Sigmoid colon (tissue), 7 donors: ENCODE measurements around the gene OTC. TPM values are rescaled to one million over a fixed set of nuclear protein-coding genes. Genes with fewer than 3 reads are reported as not detected.

Source experiments
- DNase-seq: peaks from one replicate; pipeline ENCODE4 v3.0.0-alpha.2; 2019
- H3K27ac ChIP-seq, 4 donors: fragments of 200-600 bp; sonication (generic); one replicate each; pipeline ENCODE4 v1.5.1; 2016 to 2019; ENCODE audit warnings: mild to moderate bottlenecking in 1 of 4
- H3K27me3 ChIP-seq, 3 donors: fragments of 200-600 bp; sonication (generic); one replicate each; pipeline ENCODE4 v1.5.1; 2019; ENCODE audit warnings: mild to moderate bottlenecking in 1 of 3
- H3K36me3 ChIP-seq, 4 donors: fragments of 200-600 bp; sonication (generic); one replicate each; pipeline ENCODE4 v1.5.1; 2016 to 2019
- H3K4me1 ChIP-seq, 4 donors: fragments of 200-600 bp; sonication (generic); one replicate each; pipeline ENCODE4 v1.5.1; 2017 to 2019
- H3K4me3 ChIP-seq, 4 donors: fragments of 200-600 bp; sonication (generic); one replicate each; pipeline ENCODE4 v1.5.1; 2017 to 2019; ENCODE audit warnings: mild to moderate bottlenecking in 2 of 4, moderate library complexity in 1 of 4
- H3K9me3 ChIP-seq, 4 donors: fragments of 200-600 bp in 3 of 4; sonication (generic) in 3 of 4; one replicate each; pipeline versions ENCODE4 v1.5.1 to v1.6.1; 2013 to 2019
- EP300 ChIP-seq, 4 donors: sonication (generic); formaldehyde crosslinking; IDR thresholded peaks; one replicate each; pipeline ENCODE4 v1.6.1; 2017; ENCODE audit warnings: antibody characterized with exemption in 4 of 4
- POLR2A ChIP-seq, 2 donors: fragments of 450-650 bp; IDR thresholded peaks; one replicate each; pipeline ENCODE4 v1.6.1; 2016; ENCODE audit warnings: antibody characterized with exemption in 2 of 2, mild to moderate bottlenecking in 2 of 2, moderate library complexity in 2 of 2
- POLR2AphosphoS5 ChIP-seq, 4 donors: sonication (generic); formaldehyde crosslinking; IDR thresholded peaks; one replicate each; pipeline ENCODE4 v1.6.1; 2017; ENCODE audit warnings: antibody characterized with exemption in 4 of 4
- WGBS, 2 donors: extraction: QIAGEN DNeasy Blood & Tissue Kit; methylation state at CpG; one replicate each; pipeline ENCODE4 v1.1.7; 2013; 5-methylcytosine and 5-hydroxymethylcytosine counted together
- intact Hi-C: fragments of 100-400 bp; cut with DNase I; formaldehyde crosslinking; loops from one replicate; pipeline ENCODE4 v1.15.1; 2023
- polyA plus RNA-seq, 3 donors: library from polyadenylated mRNA; stranded (reverse); fragments of 200-250 nt; gene quantifications; one replicate each; pipeline ENCODE4 v1.2.3, GENCODE V29; 2013
- total RNA-seq, 4 donors: library from RNA; depleted of rRNA; stranded (reverse); fragments of >200 nt; gene quantifications; one replicate each; pipeline ENCODE4 v1.1.0, GENCODE V29; 2016
- TF ChIP-seq, protein P1 (sequence below), 4 experiments: fragments of 450-650 bp in 3 of 4; fragments of 200-600 bp in 1 of 4; IDR thresholded peaks; one replicate each; pipeline ENCODE4 v1.5.1; 2016 to 2019; ENCODE audit warnings: antibody characterized with exemption in 4 of 4, mild to moderate bottlenecking in 3 of 4, moderate library complexity in 2 of 4
- donor health status: healthy with polysubstance abuse.
- donor health status: Bipolar disorder and iron deficiency.
- donor health status: healthy.

The OTC gene
- total and polyA plus RNA-seq, 7 donors, result 0.49 to 5.3 (median 3.1) TPM; not detected in 1

DNA sequence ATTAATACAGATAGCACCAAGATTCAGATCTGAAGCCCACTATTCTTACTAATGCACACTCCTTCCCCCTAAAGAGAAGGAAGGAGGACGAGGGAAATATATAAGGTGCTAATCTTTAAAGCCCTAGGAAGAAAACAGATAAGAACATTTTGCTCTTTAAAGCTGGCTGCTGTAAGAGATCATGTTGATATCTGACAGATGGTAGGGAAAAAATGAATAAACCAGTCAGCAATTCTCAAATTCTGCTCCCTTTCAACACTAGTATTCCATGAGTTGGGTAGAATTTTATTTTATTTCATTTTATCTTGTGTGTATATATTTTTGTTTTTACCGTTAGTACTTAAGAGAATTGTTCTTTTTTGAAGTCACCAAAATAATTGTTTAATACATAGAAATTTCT is 19.2 kb downstream of the OTC start:
- no peak overlapping the region for H3K27ac ChIP-seq
- no peaks in the 10 kb centered on the region for H3K36me3 ChIP-seq
- H3K9me3 ChIP-seq, result no peaks in the 10 kb centered on the region
- no peaks in the 10 kb centered on the region for H3K4me1 ChIP-seq
- H3K27me3 ChIP-seq, result no peaks in the 10 kb centered on the region
- TF ChIP-seq POLR2A (IDR thresholded peaks at IDR 0.05) (no peak), EP300 (IDR thresholded peaks at IDR 0.05) (no peak), POLR2AphosphoS5 (IDR thresholded peaks at IDR 0.05) (no peak)
- TF ChIP-seq, protein P1, sequence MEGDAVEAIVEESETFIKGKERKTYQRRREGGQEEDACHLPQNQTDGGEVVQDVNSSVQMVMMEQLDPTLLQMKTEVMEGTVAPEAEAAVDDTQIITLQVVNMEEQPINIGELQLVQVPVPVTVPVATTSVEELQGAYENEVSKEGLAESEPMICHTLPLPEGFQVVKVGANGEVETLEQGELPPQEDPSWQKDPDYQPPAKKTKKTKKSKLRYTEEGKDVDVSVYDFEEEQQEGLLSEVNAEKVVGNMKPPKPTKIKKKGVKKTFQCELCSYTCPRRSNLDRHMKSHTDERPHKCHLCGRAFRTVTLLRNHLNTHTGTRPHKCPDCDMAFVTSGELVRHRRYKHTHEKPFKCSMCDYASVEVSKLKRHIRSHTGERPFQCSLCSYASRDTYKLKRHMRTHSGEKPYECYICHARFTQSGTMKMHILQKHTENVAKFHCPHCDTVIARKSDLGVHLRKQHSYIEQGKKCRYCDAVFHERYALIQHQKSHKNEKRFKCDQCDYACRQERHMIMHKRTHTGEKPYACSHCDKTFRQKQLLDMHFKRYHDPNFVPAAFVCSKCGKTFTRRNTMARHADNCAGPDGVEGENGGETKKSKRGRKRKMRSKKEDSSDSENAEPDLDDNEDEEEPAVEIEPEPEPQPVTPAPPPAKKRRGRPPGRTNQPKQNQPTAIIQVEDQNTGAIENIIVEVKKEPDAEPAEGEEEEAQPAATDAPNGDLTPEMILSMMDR (IDR thresholded peaks at IDR 0.05), result no peak
- no peak overlapping the region for H3K4me3 ChIP-seq
- DNase-seq, result no peak
- intact Hi-C loops, result no loop called here
- WGBS, 2 donors, result 87 to 92% methylated on average over 2 of the region's 2 CpGs

DNA sequence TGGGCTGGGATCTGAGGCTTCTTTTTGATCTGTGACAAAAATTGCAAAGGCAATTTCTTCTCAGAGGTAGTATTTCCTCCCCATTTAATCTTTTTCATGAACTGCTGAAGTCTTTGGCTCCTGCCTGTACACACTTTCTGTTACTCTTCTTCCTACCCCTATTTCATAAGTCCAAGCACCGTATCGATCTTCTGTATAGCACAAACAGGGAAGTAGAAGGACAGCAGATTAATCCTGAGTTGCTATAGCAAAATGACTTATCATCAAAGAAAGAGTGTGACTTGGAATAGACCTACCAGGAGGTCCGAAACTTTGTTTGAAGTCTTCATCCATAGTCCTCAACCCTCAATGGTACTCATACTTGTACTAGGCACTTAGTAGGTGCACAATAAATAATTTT is 22.0 kb downstream of the OTC start:
- Histone ChIP-seq H3K4me1 (no peaks in the 10 kb centered on the region), H3K4me3 (no peak overlapping the region), H3K36me3 (no peaks in the 10 kb centered on the region), H3K27me3 (no peaks in the 10 kb centered on the region), H3K9me3 (no peaks in the 10 kb centered on the region), H3K27ac (no peak overlapping the region)
- TF ChIP-seq POLR2AphosphoS5 (IDR thresholded peaks at IDR 0.05), result no peak
- no peak for TF ChIP-seq POLR2A (IDR thresholded peaks at IDR 0.05)
- TF ChIP-seq, protein P1 (IDR thresholded peaks at IDR 0.05), result no peak
- no peak for TF ChIP-seq EP300 (IDR thresholded peaks at IDR 0.05)
- intact Hi-C loops, result no loop called here
- WGBS, 2 donors, result 95 to 97% methylated on average over 3 of the region's 3 CpGs
- DNase-seq, result no peak

DNA sequence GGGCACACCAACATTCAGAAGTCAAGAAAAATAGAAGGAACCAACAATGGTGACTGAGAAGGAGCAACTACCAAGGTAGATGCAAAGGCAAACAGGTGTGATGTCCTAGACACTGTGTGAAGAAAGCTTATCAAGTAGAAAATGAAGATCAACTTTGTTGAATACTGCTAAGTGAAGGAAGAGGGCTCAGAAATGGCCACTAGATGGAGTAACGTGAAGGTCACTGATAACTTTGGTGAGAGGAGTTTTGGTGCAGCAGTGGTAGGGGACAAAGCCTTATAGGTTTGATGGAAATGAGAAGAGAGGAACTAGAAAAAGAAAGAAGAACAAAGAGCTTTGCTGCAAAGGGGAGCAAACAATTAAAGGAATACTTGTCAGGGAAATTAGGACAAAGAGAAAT is 23.5 kb downstream of the OTC start:
- no peaks in the 10 kb centered on the region for H3K36me3 ChIP-seq
- no peak overlapping the region for H3K27ac ChIP-seq
- H3K27me3 ChIP-seq, result no peaks in the 10 kb centered on the region
- 7 to 16% methylated on average over 1 of the region's 1 CpG for WGBS, 2 donors
- no peaks in the 10 kb centered on the region for H3K4me1 ChIP-seq
- intact Hi-C loops, result no loop called here
- H3K4me3 ChIP-seq, result no peak overlapping the region
- DNase-seq, result no peak
- TF ChIP-seq, protein P1 (IDR thresholded peaks at IDR 0.05), result no peak
- TF ChIP-seq EP300 (IDR thresholded peaks at IDR 0.05), result no peak
- no peak for TF ChIP-seq POLR2AphosphoS5 (IDR thresholded peaks at IDR 0.05)
- TF ChIP-seq POLR2A (IDR thresholded peaks at IDR 0.05), result no peak
- no peaks in the 10 kb centered on the region for H3K9me3 ChIP-seq

DNA sequence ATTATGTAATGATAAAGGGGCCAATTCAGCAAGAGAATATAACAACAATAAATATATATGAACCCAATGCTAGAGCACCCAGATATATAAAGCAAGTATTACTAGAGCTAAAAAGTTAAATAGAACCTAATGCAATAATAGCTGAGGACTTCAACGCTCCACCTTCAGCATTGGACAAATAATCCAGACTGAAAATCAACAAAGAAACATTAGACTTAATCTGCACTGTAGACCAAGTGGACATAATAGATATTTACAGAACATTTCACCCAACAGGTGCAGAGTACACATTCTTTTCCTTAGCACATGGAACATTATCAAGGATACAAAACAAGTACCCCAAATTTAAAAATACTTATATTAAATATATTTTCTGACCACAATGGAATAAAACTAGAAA is 24.3 kb downstream of the OTC start:
- intact Hi-C loops, result no loop called here
- Histone ChIP-seq H3K9me3 (no peaks in the 10 kb centered on the region), H3K4me1 (no peaks in the 10 kb centered on the region), H3K36me3 (no peaks in the 10 kb centered on the region), H3K27ac (no peak overlapping the region), H3K27me3 (no peaks in the 10 kb centered on the region), H3K4me3 (no peak overlapping the region)
- DNase-seq, result no peak
- WGBS, 2 donors, result 78 to 79% methylated on average over 1 of the region's 1 CpG
- TF ChIP-seq, protein P1 (IDR thresholded peaks at IDR 0.05), result no peak
- TF ChIP-seq EP300 (IDR thresholded peaks at IDR 0.05) (no peak), POLR2A (IDR thresholded peaks at IDR 0.05) (no peak), POLR2AphosphoS5 (IDR thresholded peaks at IDR 0.05) (no peak)

DNA sequence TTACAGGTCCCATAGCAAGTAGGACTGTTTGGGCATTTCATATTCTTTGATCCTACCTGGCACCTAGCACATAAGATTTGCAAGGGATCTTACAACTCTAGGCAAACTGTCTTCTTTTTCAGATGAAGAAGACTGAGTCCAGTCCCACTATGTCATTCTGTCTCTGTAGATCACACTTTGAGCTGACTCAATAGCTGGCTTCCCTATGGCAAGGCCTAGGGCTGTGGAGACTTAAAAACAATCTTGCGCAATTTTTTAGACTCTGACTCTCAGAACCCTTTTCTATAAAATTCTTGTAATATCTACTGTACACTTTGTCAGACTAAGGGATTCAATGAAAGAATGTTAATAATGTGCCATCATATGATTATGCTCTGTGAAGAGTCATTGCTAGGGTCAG is 26.7 kb downstream of the OTC start:
- no peak overlapping the region for H3K27ac ChIP-seq
- no peak for TF ChIP-seq POLR2A (IDR thresholded peaks at IDR 0.05)
- TF ChIP-seq, protein P1 (IDR thresholded peaks at IDR 0.05), result no peak
- no peak for TF ChIP-seq EP300 (IDR thresholded peaks at IDR 0.05)
- no peak for TF ChIP-seq POLR2AphosphoS5 (IDR thresholded peaks at IDR 0.05)
- WGBS, 2 donors, result 98% methylated on average over 1 of the region's 1 CpG

More for the DNA sequence above, 26.7 kb downstream of the OTC start:
- intact Hi-C loops, result no loop called here
- Histone ChIP-seq H3K4me3 (no peak overlapping the region), H3K36me3 (no peaks in the 10 kb centered on the region), H3K4me1 (no peaks in the 10 kb centered on the region), H3K9me3 (no peaks in the 10 kb centered on the region), H3K27me3 (no peaks in the 10 kb centered on the region)
- no peak for DNase-seq
